ENCODE data around the gene FADS6.

The FADS6 gene

DNA sequence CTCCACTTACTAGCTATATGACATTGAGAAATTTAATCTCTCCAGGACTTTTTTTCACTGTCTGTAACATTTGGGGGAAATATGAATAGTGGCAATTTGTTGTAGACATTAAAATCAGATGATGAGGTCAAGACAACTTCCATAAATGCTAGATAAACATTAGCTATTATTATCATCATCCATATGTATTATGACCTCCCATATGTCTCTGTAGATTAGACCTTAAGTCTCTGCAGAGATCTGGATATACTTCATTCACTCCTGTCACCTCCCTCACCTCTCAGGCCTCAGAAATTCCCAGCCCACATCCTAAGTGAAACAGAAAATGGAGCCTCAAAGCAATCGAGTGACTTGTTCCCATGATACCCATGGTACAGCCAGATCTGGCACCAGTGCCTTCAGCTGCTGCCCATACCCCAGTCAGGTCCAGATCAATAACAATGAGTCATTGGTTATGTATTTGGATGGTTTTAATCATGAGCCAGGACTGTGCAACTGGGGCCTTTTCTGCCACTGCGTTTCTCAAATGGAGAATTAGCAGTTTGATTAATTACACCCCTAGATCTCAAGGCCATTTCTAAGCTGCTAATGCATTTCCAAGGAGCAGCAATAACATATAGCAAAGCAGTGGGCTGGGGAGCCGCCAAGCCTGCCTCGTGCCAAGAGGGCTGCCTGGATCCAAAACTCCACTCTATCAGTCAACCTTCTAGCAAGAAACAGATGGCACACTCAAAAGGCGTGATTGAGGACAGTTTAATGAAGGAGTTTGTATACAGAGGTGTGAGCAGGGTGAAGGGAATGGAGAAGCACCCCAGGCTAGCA lies 18.1 kb downstream of the FADS6 start:
- TF ChIP-seq, protein P1, sequence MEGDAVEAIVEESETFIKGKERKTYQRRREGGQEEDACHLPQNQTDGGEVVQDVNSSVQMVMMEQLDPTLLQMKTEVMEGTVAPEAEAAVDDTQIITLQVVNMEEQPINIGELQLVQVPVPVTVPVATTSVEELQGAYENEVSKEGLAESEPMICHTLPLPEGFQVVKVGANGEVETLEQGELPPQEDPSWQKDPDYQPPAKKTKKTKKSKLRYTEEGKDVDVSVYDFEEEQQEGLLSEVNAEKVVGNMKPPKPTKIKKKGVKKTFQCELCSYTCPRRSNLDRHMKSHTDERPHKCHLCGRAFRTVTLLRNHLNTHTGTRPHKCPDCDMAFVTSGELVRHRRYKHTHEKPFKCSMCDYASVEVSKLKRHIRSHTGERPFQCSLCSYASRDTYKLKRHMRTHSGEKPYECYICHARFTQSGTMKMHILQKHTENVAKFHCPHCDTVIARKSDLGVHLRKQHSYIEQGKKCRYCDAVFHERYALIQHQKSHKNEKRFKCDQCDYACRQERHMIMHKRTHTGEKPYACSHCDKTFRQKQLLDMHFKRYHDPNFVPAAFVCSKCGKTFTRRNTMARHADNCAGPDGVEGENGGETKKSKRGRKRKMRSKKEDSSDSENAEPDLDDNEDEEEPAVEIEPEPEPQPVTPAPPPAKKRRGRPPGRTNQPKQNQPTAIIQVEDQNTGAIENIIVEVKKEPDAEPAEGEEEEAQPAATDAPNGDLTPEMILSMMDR (IDR thresholded peaks at IDR 0.05; ENCODE audit: control insufficient read depth, extremely low read depth, insufficient read depth) = no peak
- no peak overlapping the region for H3K4me3 ChIP-seq (ENCODE audit: low read depth, low read length)
- DNase-seq (ENCODE audit: low read depth) = no peak

DNA sequence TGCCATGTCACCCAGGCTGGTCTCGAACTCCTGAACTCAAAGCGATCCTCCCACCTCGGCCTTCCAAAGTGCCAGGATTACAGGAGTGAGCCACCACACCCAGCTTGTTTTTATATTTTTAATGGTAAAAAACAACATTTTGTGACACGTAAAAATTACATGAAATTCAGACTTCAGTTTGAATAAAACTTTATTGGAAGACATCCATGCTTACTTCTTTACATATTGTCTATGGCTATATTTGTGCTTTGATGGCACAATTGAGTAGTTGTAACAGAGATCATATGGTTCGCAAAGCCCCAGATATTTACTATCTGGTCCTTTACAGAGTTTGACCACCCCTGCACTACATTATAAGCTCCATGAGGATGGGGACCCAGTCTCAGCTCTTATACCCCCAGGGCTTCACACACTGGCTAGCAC lies 18.8 kb downstream of the FADS6 start:
- TF ChIP-seq, protein P1 (IDR thresholded peaks at IDR 0.05; ENCODE audit: control insufficient read depth, extremely low read depth, insufficient read depth) = no peak
- DNase-seq (ENCODE audit: low read depth) = no peak
- no peak overlapping the region for H3K4me3 ChIP-seq (ENCODE audit: low read depth, low read length)

DNA sequence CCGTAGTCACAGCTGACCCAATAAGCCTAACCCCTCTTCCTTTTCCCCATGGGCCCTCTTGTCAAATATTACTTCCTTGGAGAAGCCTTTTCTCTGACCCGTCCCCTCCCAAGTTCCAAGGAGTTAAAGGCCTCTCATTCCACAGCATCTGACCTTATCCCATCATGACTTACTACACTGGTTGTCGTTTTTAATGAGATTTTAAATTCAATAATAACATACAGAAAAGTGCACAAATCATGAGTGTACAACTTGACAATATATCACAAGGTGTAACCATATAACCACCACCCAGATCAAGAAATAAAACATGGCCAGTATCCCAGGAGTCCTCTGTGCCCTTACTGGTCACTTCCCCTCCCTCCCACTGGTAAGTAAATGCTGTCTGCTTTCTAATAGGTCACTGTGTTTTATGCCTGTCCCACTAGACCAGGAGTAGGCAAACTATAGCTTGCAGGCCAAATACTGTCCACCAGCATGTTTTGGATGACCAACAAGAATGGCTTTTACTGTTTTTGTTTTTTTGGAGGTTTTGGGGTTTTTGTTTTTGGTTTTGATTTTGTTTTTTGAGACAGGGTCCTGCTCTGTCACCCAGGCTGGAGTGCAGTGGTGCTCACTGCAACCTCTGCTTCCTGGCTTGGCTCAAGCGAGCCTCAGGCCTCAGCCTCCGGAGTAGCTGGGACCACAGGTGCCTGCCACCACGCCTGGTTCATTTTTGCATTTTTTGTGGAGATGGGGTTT lies 19.4 kb downstream of the FADS6 start:
- DNase-seq (ENCODE audit: low read depth) = no peak
- TF ChIP-seq, protein P1 (IDR thresholded peaks at IDR 0.05; ENCODE audit: control insufficient read depth, extremely low read depth, insufficient read depth) = no peak
- H3K4me3 ChIP-seq (ENCODE audit: low read depth, low read length) = peak overlapping the region; percentile 90

DNA sequence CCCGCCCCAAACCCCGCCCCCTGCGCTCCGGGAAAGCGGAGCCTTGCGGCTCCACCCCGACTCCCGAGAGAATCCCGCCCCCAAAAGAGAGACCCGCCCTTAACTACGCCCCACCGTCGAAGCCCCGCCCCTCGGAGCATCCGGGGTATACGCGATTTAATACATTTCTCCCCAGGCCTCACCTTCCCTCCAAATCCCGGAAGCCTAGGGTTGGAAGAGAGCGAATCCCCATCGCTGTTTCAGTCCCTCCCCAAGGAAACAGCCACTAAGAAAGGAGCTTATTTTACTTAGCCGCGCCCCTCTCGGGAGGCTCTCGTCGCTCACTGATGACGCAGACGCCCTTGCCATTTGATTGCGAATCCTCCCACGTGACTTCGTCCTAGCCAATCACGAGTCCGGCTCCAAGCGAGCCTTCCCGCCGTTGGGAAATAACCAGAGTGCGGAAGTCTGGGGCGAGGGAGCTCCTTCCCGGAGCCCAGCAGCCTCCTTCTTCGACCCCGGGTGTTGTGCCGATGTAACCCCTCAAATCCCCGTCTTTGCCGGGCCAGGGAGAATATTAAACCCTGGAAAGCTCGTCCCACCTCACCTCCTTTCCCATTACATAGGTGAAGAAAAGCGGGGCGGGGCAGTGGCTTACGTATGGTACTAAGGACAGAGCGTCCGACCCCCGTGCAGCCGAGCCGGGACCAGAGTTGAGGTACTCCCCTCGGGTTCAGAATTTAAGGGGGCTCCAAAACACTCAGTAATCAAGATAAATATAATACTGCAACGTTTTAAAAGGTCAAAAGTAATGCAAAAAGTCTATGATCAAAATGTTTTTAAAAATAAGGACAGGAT lies 20.2 kb downstream of the FADS6 start:
- TF ChIP-seq, protein P1 (IDR thresholded peaks at IDR 0.05; ENCODE audit: control insufficient read depth, extremely low read depth, insufficient read depth) = no peak
- H3K4me3 ChIP-seq (ENCODE audit: low read depth, low read length) = peak overlapping the region; percentile 91
- peak; percentile 100 for DNase-seq (ENCODE audit: low read depth)

DNA sequence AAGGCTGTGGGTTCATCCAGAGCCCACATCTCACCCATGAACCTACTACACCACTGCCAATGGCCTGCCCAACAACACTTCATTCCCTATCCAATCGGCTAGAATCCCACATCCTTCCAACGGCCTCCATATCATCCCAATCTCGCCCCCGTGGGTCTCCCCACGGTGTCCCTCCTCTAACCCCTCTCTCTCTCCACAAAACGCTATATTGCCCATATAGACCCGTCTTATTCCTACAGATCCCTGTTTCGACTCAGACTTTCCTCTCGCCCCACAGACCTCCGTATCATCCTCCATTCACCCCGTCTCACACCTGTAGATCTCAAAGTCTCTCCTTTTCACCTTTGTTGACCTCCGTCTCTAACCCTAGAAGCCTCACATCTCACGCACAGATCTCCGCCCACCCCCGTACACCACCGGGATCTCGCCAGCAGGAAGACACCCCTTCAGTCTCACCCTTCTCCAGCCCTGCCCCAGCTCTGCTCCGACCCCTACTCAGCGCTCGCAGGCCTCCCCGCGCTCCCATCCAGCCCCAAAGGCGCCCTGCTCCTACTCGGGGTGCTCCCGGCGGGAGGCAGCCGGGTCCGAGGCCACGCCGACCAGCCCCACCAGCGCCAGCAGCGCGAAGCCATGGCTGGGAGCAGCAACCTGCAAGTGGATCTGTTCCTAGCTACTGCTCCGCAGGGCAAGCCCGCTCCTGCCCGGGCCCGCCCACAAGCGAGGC lies 21.0 kb downstream of the FADS6 start, which contains the start of gene FDXR:
FDXR (minus strand) TSS at position 682 of the 724 bp plus-strand sequence; CDS start at position 632, 50 bp downstream.
- no peak for DNase-seq (ENCODE audit: low read depth)
- TF ChIP-seq, protein P1 (IDR thresholded peaks at IDR 0.05; ENCODE audit: control insufficient read depth, extremely low read depth, insufficient read depth) = no peak
- H3K4me3 ChIP-seq (ENCODE audit: low read depth, low read length) = peak within 1 kb of the TSS; percentile 91
